GM12878 (cell line): Measurements from ENCODE around the gene KIF2C. TPM values are rescaled to one million over a fixed set of nuclear protein-coding genes. Genes with fewer than 3 reads are reported as not detected.

ENCODE experiments used
- ATAC-seq: fragments of 200-7000 bp; cut with Tn5 transposase; 3 replicates; pipeline ENCODE4 v1.9.1; 2020; ENCODE audit warnings: mild to moderate bottlenecking, moderate library complexity
- BruUV-seq: library from RNA; stranded (reverse); fragments of 400-500 nt; replicated peaks from 2 replicates; lab custom pipeline; 2021; lab: Mats Ljungman, UMichigan
- CTCF ChIA-PET: fragments of 300-600 bp; sonication (Branson Sonifier 250); formaldehyde crosslinking; extraction: SDS; loops from one replicate; lab custom pipeline; 2021; ENCODE audit warnings: inconsistent platforms; lab: Yijun Ruan, JAX
- POLR2A ChIA-PET: fragments of 350-600 bp; formaldehyde crosslinking; extraction: SDS; loops from one replicate; lab custom pipeline; 2021; ENCODE audit warnings: inconsistent platforms; lab: Charles Lee
- RAD21 ChIA-PET: fragments of 300-600 bp; sonication (Branson Sonifier 250); formaldehyde crosslinking; loops from one replicate; lab custom pipeline; 2023; ENCODE audit warnings: antibody characterized with exemption; ENCODE audit not compliant: unreplicated experiment; lab: Charles Lee
- SMC1A ChIA-PET: fragments of 300-600 bp; sonication (Branson Sonifier 250); formaldehyde crosslinking; loops from one replicate; lab custom pipeline; 2023; ENCODE audit not compliant: unreplicated experiment, uncharacterized antibody; lab: Charles Lee
- DNase-seq: peaks from one replicate; pipeline ENCODE4 v3.0.0-alpha.2; 2011; ENCODE audit warnings: low read depth, low spot score
- FAIRE-seq: peaks from 3 replicates; lab custom pipeline; 2011; peaks lifted over from hg19 to GRCh38; lab: Jason Lieb, UNC
- H2AFZ ChIP-seq: 2 replicates; pipeline ENCODE4 v1.6.0; 2011; ENCODE audit warnings: low read depth, low read length, control low read depth; ENCODE audit not compliant: control insufficient read depth
- H3K27ac ChIP-seq: 2 replicates; pipeline ENCODE4 v1.5.1; 2011; ENCODE audit warnings: control low read depth; ENCODE audit not compliant: control insufficient read depth, insufficient read depth
- H3K27me3 ChIP-seq, 2 experiments: replicated peaks in 1 of 2; 2 replicates each; pipeline versions ENCODE4 v1.6.0 to v1.6.1; 2011; ENCODE audit warnings: low read length in 1 of 2; ENCODE audit not compliant: control insufficient read depth in 2 of 2, insufficient read depth in 2 of 2
- H3K36me3 ChIP-seq, 2 experiments: 2 replicates each; pipeline ENCODE4 v1.5.1; 2011; ENCODE audit warnings: low read length in 1 of 2; ENCODE audit not compliant: control insufficient read depth in 2 of 2, insufficient read depth in 2 of 2
- H3K4me1 ChIP-seq: 2 replicates; pipeline ENCODE4 v1.6.1; 2011; ENCODE audit warnings: mild to moderate bottlenecking, low read length, moderate library complexity, mixed read lengths; ENCODE audit not compliant: control insufficient read depth, insufficient read depth
- H3K4me2 ChIP-seq: 2 replicates; pipeline ENCODE4 v1.6.0; 2011; ENCODE audit warnings: control low read depth; ENCODE audit not compliant: control insufficient read depth, insufficient read depth
- H3K4me3 ChIP-seq: fragments of 200-600 bp; sonication (generic); 2 replicates; pipeline ENCODE4 v1.5.1; 2016
- H3K79me2 ChIP-seq: 2 replicates; pipeline ENCODE4 v1.6.0; 2011; ENCODE audit warnings: low read length; ENCODE audit not compliant: control insufficient read depth, insufficient read depth
- H3K9ac ChIP-seq: 2 replicates; pipeline ENCODE4 v1.8.0; 2011; ENCODE audit warnings: low read length, control low read depth, mixed read lengths; ENCODE audit not compliant: control insufficient read depth, insufficient read depth
- H3K9me3 ChIP-seq: replicated peaks from 3 replicates; pipeline ENCODE4 v1.5.1; 2011; ENCODE audit warnings: mild to moderate bottlenecking, low read length; ENCODE audit not compliant: control insufficient read depth, insufficient read depth
- H4K20me1 ChIP-seq: 2 replicates; pipeline ENCODE4 v1.6.0; 2011; ENCODE audit not compliant: control insufficient read depth, insufficient read depth
- EED ChIP-seq: sonication (generic); IDR thresholded peaks from 2 replicates; pipeline ENCODE4 v1.6.1; 2016; ENCODE audit warnings: antibody characterized with exemption, low read depth
- MYC ChIP-seq: IDR thresholded peaks from 2 replicates; pipeline ENCODE4 v1.6.1; 2011; ENCODE audit warnings: mild to moderate bottlenecking, low read length, moderate library complexity, inconsistent platforms; ENCODE audit not compliant: insufficient read depth, insufficient replicate concordance, insufficient read length, severe bottlenecking
- SREBF2 ChIP-seq: IDR thresholded peaks from 2 replicates; pipeline ENCODE4 v1.6.1; 2012; ENCODE audit warnings: mild to moderate bottlenecking, low read length
- STAT3 ChIP-seq: IDR thresholded peaks from 2 replicates; pipeline ENCODE4 v1.6.1; 2011; ENCODE audit warnings: low read depth, low read length, improper control_type of control experiment
- WGBS: methylation state at CpG from one replicate; pipeline ENCODE4 v1.1.6; 2016; ENCODE audit warnings: low lambda C conversion rate; ENCODE audit not compliant: insufficient replicate concordance, insufficient coverage; ENCODE audit errors: missing lambda C conversion rate; 5-methylcytosine and 5-hydroxymethylcytosine counted together
- in situ Hi-C: fragments of 300-500 bp; cut with MboI; formaldehyde crosslinking; loops from 9 replicates; pipeline ENCODE4 v1.14.3; 2018; ENCODE audit warnings: mixed read lengths
- intact Hi-C: fragments of 100-400 bp; cut with micrococcal nuclease; formaldehyde crosslinking; loops from one replicate; pipeline ENCODE4 v1.14.2; 2022; ENCODE audit not compliant: unreplicated experiment
- polyA plus RNA-seq, 11 experiments: library from polyadenylated mRNA; depleted of rRNA in 4 of 11; unstranded in 6 of 11; stranded (reverse) in 5 of 11; fragments of >200 nt; fragmentation: Nextera tagmentation in 4 of 11; fragmentation: Illumina TruSeq in 1 of 11; extraction: Ambion mirVana in 4 of 11; extraction: Trizol in 1 of 11; gene quantifications; 1 replicate in 1 of 11; 2 replicates in 10 of 11; pipeline versions ENCODE4 v1.2.1 to v1.2.3, GENCODE V29; 2011 to 2016; ENCODE audit warnings: inconsistent platforms in 2 of 11, missing spikeins in 2 of 11, low read depth in 1 of 11
- total RNA-seq, 4 experiments: library from RNA; depleted of rRNA in 3 of 4; stranded (reverse); fragments of >200 nt in 3 of 4; fragmentation: Illumina TruSeq in 1 of 4; extraction: Trizol in 1 of 4; gene quantifications; 2 replicates each; pipeline versions ENCODE4 v1.2.1 to v1.2.3, GENCODE V29; 2013 to 2021

Gene KIF2C
- total and polyA plus RNA-seq, 10 of the 15 experiments (the other 5 are each of a cell fraction or from before 2014, with no cell fraction given), result 42.3 to 104 (median 83.8) TPM

DNA sequence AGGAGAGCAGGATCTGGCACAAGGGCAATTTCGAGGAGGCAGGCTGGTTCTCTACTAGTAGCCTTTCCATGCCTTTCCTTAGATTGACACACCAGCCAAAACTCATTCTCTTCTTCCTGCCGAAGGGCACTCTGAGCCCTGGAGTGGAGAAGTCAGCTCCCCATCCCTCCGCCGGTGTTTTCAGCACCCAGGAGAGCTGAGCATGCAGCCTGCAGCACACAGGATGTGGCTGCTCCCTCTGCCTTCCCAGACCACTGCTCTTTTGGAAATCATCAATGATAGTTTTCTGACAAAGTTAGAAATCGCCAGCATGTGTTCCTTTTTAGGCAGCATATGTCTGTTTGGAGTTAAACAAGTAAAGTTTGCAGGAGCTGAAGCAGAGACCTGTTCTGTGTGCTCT lies 20.3 kb upstream of the KIF2C start:
- ChIA-PET SMC1A (interaction anchor here (0.6 to 9.8 kb wide), 2 partner anchors 12 to 29 kb away, joined by 3 to 73 read pairs; partner anchors contain the start of gene RNU5D-1), CTCF (interaction anchor here (1.5 to 12.6 kb wide), 2 partner anchors 10 to 22 kb away, joined by 5 to 175 read pairs; partner anchors contain the start of gene RNU5D-1), POLR2A (interaction anchor here (0.7 to 9.8 kb wide), 3 partner anchors 11 to 267 kb away, joined by 4 to 110 read pairs (median 4); partner anchors contain the start of genes EIF2B3 and RNU5D-1), RAD21 (interaction anchor here (0.7 to 1.6 kb wide), 3 partner anchors 9 to 267 kb away, joined by 3 to 4 read pairs (median 3); partner anchors contain the start of gene EIF2B3)
- no peaks in the 10 kb centered on the region for H3K36me3 ChIP-seq
- TF ChIP-seq SREBF2, result no peak
- no peak for TF ChIP-seq STAT3
- no peak for TF ChIP-seq MYC
- intact Hi-C loops, result no loop called here
- no peaks in the 10 kb centered on the region for H4K20me1 ChIP-seq
- in situ Hi-C loops, result loop anchor here (5.0 kb wide), 1 partner anchor 583 kb away; no protein-coding TSS in a partner anchor
- FAIRE-seq (no peak), ATAC-seq (no peak), DNase-seq (no peak)
- 75% methylated on average over 5 of the region's 5 CpGs for WGBS
- no peaks in the 10 kb centered on the region for H3K9me3 ChIP-seq
- H3K27me3 ChIP-seq, result no peaks in the 10 kb centered on the region
- H3K27ac ChIP-seq, result no peak overlapping the region
- no peak overlapping the region for H3K9ac ChIP-seq
- H3K79me2 ChIP-seq, result no peaks in the 10 kb centered on the region
- H3K4me1 ChIP-seq, result peaks cover 60% of the 10 kb centered on the region
- no peak overlapping the region for H3K4me2 ChIP-seq
- no TSS peak for BruUV-seq
- H2AFZ ChIP-seq, result no peak overlapping the region
- no peak overlapping the region for H3K4me3 ChIP-seq

DNA sequence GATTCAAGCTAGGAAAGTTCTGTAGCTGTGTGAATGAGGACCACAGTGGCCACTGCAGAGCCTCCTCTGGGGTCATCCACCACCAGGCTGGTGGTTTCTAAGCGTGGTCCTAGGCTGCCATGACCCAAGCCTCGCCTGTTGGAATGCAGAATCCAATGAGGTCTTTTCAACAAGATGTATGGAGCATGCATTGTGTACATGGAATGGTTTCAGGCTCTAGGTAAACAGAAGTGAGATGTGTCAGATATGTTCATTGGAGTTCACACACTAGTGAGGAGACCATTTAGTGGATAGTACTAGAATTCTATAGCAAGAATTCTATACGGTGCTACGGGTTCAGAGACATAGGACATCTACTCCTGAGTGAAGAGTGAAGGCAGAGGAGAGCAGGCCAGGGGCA lies 19.4 kb upstream of the KIF2C start:
- 61% methylated on average over 4 of the region's 4 CpGs for WGBS
- Histone ChIP-seq H3K79me2 (no peaks in the 10 kb centered on the region), H3K36me3 (no peaks in the 10 kb centered on the region), H3K27me3 (no peaks in the 10 kb centered on the region), H3K27ac (no peak overlapping the region), H3K4me3 (no peak overlapping the region), H3K4me1 (peaks cover 53% of the 10 kb centered on the region), H4K20me1 (no peaks in the 10 kb centered on the region), H3K4me2 (no peak overlapping the region), H3K9ac (no peak overlapping the region), H3K9me3 (no peaks in the 10 kb centered on the region), H2AFZ (no peak overlapping the region)
- no peak for DNase-seq
- intact Hi-C loops, result no loop called here
- ChIA-PET RAD21 (interaction anchor here (1.6 kb wide), 1 partner anchor 10 kb away, joined by 3 read pairs; no protein-coding TSS in a partner anchor), SMC1A (interaction anchor here (1.4 to 9.8 kb wide), 3 partner anchors 11 to 57 kb away, joined by 5 to 73 read pairs (median 5); partner anchors contain the start of gene RNU5D-1), CTCF (interaction anchor here (0.6 to 12.6 kb wide), 6 partner anchors 9 to 188 kb away, joined by 3 to 175 read pairs (median 5); partner anchors contain the start of genes ARMH1, RNU5D-1 and TMEM53), POLR2A (interaction anchor here (3.5 to 9.8 kb wide), 2 partner anchors 10 to 99 kb away, joined by 29 to 110 read pairs; partner anchors contain the start of gene RNU5D-1)
- in situ Hi-C loops, result no loop called here
- ATAC-seq, result no peak
- no TSS peak for BruUV-seq
- FAIRE-seq, result no peak
- TF ChIP-seq EED, result no peak
